Psoas muscle (tissue), 8 donors: ENCODE data around the gene CAGE1. TPM values are rescaled to one million over a fixed set of nuclear protein-coding genes. Genes with fewer than 3 reads are reported as not detected.
A peak's percentile ranks its signal among the peaks of the same experiment; 100 is the strongest.

Experiments
- ATAC-seq, 4 donors: fragments of 200-7000 bp; cut with Tn5 transposase; one replicate each; pipeline ENCODE4 v1.9.1; 2020; ENCODE audit warnings: moderate library complexity in 3 of 4, mild to moderate bottlenecking in 2 of 4
- DNase-seq, 2 donors: peaks; one replicate each; pipeline ENCODE4 v3.0.0-alpha.2; 2020
- H3K27ac ChIP-seq: fragments of 200-600 bp; one replicate; pipeline ENCODE4 v1.8.0; 2022
- H3K27me3 ChIP-seq, 3 donors: fragments of 200-600 bp in 1 of 3; one replicate each; pipeline versions ENCODE4 v1.6.1 to v1.8.0; 2013 to 2022; ENCODE audit warnings: low read length in 2 of 3, mild to moderate bottlenecking in 2 of 3, moderate library complexity in 1 of 3; ENCODE audit not compliant: insufficient read depth in 3 of 3
- H3K36me3 ChIP-seq, 2 donors: fragments of 200-600 bp in 1 of 2; one replicate each; pipeline versions ENCODE4 v1.6.1 to v1.8.0; 2013 to 2022; ENCODE audit warnings: low read depth in 1 of 2, mild to moderate bottlenecking in 1 of 2, moderate library complexity in 1 of 2; ENCODE audit not compliant: insufficient read depth in 1 of 2
- H3K4me1 ChIP-seq: fragments of 200-600 bp; one replicate; pipeline ENCODE4 v1.8.0; 2022
- H3K4me3 ChIP-seq: fragments of 200-600 bp; one replicate; pipeline ENCODE4 v1.8.0; 2022; ENCODE audit warnings: mild to moderate bottlenecking
- H3K9me3 ChIP-seq: fragments of 200-600 bp; one replicate; pipeline ENCODE4 v1.8.0; 2022
- WGBS, 3 donors: extraction: QIAGEN DNeasy Blood & Tissue Kit; methylation state at CpG; one replicate each; pipeline versions ENCODE4 v1.1.6 to v1.1.7; 2013; 5-methylcytosine and 5-hydroxymethylcytosine counted together
- intact Hi-C, 2 donors: fragments of 100-400 bp; cut with DNase I; formaldehyde crosslinking; loops; one replicate each; pipeline versions ENCODE4 v1.11.0 to v1.14.2; 2022
- polyA plus RNA-seq, 3 donors: library from polyadenylated mRNA; stranded (reverse); fragments of 200-250 nt; gene quantifications; one replicate each; pipeline ENCODE4 v1.2.3, GENCODE V29; 2013
- total RNA-seq, 4 donors: library from RNA; stranded (reverse); fragmentation: NEBNext Ultra II Directional in 2 of 4; extraction: Animal tissue kit (Norgen Biotek cat#: 25700) in 2 of 4; gene quantifications; one replicate each; pipeline versions ENCODE4 v1.2.1 to v1.2.4, GENCODE V29; 2021 to 2023
- TF ChIP-seq, protein P1 (sequence below): fragments of 200-600 bp; IDR thresholded peaks from one replicate; pipeline ENCODE4 v1.8.0; 2022; ENCODE audit warnings: antibody characterized with exemption
- donor health status: healthy with polysubstance abuse.
- donor health status: DM: no; HTN: no; CAD: no; lungs with moderate emphysema.
- donor health status: Bipolar disorder and iron deficiency.
- donor health status: healthy.
- donor health status: DM: yes; HTN: yes; CAD: no.
- donor health status: DM: no; HTN: no; CAD: no.
- donor health status: DM: no; HTN: no; CAD: no.
- donor health status: DM: yes; HTN: yes; CAD: no.

The CAGE1 gene
- total and polyA plus RNA-seq, 7 donors, result 0.08 TPM; not detected in 6

- no peak for ATAC-seq
- Histone ChIP-seq H3K27ac (no peak overlapping the region), H3K9me3 (no peaks in the 10 kb centered on the region), H3K4me1 (peaks cover 20% of the 10 kb centered on the region), H3K4me3 (peak overlapping the region; percentile 94), H3K27me3 (no peaks in the 10 kb centered on the region), H3K36me3 (peaks cover 5 to 36% of the 10 kb centered on the region in 2 donors)
- WGBS, 3 donors, result 60 to 72% (median 64%) methylated on average over 1 of the region's 1 CpG
- no peak for DNase-seq
- intact Hi-C loops, result loop anchor here in 1 of 2 donors (5.0 to 10.0 kb wide), 2 partner anchors 76 to 274 kb away; partner anchors contain the start of genes CAGE1 and RIOK1
- TF ChIP-seq, protein P1, sequence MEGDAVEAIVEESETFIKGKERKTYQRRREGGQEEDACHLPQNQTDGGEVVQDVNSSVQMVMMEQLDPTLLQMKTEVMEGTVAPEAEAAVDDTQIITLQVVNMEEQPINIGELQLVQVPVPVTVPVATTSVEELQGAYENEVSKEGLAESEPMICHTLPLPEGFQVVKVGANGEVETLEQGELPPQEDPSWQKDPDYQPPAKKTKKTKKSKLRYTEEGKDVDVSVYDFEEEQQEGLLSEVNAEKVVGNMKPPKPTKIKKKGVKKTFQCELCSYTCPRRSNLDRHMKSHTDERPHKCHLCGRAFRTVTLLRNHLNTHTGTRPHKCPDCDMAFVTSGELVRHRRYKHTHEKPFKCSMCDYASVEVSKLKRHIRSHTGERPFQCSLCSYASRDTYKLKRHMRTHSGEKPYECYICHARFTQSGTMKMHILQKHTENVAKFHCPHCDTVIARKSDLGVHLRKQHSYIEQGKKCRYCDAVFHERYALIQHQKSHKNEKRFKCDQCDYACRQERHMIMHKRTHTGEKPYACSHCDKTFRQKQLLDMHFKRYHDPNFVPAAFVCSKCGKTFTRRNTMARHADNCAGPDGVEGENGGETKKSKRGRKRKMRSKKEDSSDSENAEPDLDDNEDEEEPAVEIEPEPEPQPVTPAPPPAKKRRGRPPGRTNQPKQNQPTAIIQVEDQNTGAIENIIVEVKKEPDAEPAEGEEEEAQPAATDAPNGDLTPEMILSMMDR, result no peak
Observed at GRCh38 chr6:7311176-7311575, 78.4 kb downstream of the CAGE1 start.

DNA sequence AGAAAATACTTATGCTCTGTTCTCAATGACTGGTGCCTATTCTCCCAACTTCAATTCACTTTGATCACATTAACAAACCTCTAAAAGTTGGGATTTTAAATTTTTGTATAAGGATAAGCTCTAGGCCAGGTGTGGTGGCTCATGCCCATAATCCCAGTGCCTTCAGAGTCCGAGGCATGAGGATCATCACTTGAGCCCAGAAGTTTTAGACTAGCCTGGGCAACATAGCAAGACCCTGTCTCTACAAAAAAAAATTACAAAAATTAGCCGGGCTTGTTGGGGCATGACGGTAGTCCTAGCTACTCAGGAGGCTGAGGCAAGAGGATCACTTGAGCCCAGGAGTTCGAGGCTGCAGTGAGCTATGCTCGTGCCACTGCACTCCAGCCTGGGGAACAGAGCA, 80.5 kb downstream of the CAGE1 start:
- DNase-seq (no peak), ATAC-seq (no peak)
- H3K4me1 ChIP-seq, result peaks cover 20% of the 10 kb centered on the region
- no peaks in the 10 kb centered on the region for H3K9me3 ChIP-seq
- intact Hi-C loops, result no loop called here
- 56 to 94% (median 72%) methylated on average over 5 of the region's 5 CpGs for WGBS, 3 donors
- H3K27ac ChIP-seq, result no peak overlapping the region
- peaks cover 8 to 58% of the 10 kb centered on the region in 2 donors for H3K36me3 ChIP-seq
- no peaks in the 10 kb centered on the region for H3K27me3 ChIP-seq
- no peak overlapping the region for H3K4me3 ChIP-seq
- TF ChIP-seq, protein P1, result no peak

GRCh38 chr6:7307533-7307932, 82.0 kb downstream of the CAGE1 start:
- Histone ChIP-seq H3K9me3 (no peaks in the 10 kb centered on the region), H3K36me3 (peaks cover 8 to 73% of the 10 kb centered on the region in 2 donors), H3K4me3 (no peak overlapping the region), H3K4me1 (peaks cover 20% of the 10 kb centered on the region), H3K27me3 (no peaks in the 10 kb centered on the region), H3K27ac (no peak overlapping the region)
- DNase-seq, result no peak
- ATAC-seq, result no peak
- intact Hi-C loops, result no loop called here
- WGBS, 3 donors, result 97 to 99% (median 97%) methylated on average over 5 of the region's 5 CpGs
- TF ChIP-seq, protein P1, result no peak

DNA sequence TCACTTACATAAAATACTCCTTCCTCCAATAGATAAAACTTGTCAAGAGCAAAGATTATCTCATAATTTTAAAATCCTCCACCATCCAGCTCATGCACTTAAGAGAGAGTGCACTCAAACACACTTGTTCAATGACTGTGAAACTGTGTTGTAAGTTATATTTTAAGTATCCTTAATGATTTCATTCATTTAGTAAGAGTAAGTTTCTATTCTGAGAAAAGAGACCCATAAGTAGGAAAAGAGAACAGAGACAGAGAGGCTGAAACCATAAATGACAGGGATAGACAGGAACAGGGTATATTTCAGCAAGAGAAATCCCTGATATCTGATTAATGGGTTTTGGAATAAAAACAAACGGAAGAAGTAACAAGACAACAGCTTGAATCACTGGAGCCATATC, 84.7 kb downstream of the CAGE1 start:
- ATAC-seq (no peak), DNase-seq (no peak)
- no peaks in the 10 kb centered on the region for H3K27me3 ChIP-seq
- H3K27ac ChIP-seq, result no peak overlapping the region
- no peaks in the 10 kb centered on the region for H3K4me1 ChIP-seq
- WGBS, 3 donors, result 72 to 78% (median 77%) methylated on average over 1 of the region's 1 CpG
- TF ChIP-seq, protein P1, result no peak
- H3K36me3 ChIP-seq, result peaks cover 14 to 98% of the 10 kb centered on the region in 2 donors
- intact Hi-C loops, result no loop called here
- H3K9me3 ChIP-seq, result no peaks in the 10 kb centered on the region
- H3K4me3 ChIP-seq, result no peak overlapping the region

DNA sequence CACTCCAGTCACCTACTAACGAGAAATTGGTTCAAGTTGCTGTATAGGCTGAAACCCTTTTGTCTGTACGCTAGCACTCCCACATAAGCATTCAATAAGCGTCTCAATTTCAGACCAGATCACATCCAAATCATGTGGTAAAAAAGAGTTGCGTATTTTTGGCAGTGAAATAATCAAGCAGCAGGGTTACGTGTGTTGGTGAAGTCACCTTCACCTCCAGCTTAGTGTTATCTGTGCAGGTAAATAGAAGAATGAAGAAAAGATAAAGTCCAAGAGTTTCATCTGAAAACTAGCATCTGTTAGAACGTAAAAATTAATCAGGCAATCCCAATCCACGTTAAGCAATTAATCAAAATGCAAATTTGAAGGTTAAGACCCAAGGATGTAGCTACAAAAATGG, 87.8 kb downstream of the CAGE1 start:
- ATAC-seq, result no peak
- Histone ChIP-seq H3K27ac (no peak overlapping the region), H3K4me1 (no peaks in the 10 kb centered on the region), H3K4me3 (no peak overlapping the region), H3K27me3 (no peaks in the 10 kb centered on the region), H3K36me3 (peaks cover 17 to 99% of the 10 kb centered on the region in 2 donors), H3K9me3 (no peaks in the 10 kb centered on the region)
- intact Hi-C loops, result no loop called here
- no peak for DNase-seq
- TF ChIP-seq, protein P1, result no peak
- 78 to 89% (median 82%) methylated on average over 7 of the region's 7 CpGs for WGBS, 3 donors
